Measurements from ENCODE around the gene GPR132. TPM values are rescaled to one million over a fixed set of nuclear protein-coding genes. Genes with fewer than 3 reads are reported as not detected.

GPR132 gene
- total and polyA plus RNA-seq, 4 donors = 2.3 to 19.5 (median 5.7) TPM

- no peak overlapping the region for H3K27ac ChIP-seq (ENCODE audit: low read depth in 1 of 2, low read length in 1 of 2)
- no peak for TF ChIP-seq CTCF (IDR thresholded peaks at IDR 0.05; ENCODE audit: control extremely low read depth, extremely low read depth)
- no peaks in the 10 kb centered on the region for H3K27me3 ChIP-seq (ENCODE audit: control insufficient read depth in 3 of 3, insufficient read depth in 3 of 3, low read length in 2 of 3)
- H3K9me3 ChIP-seq (ENCODE audit: control insufficient read depth in 4 of 4, insufficient read depth in 3 of 4, low read length in 3 of 4) = no peaks in the 10 kb centered on the region
- WGBS, 2 donors = 93 to 94% methylated on average over 18 of the region's 18 CpGs
- ATAC-seq (ENCODE audit: insufficient read depth, low FRiP score) (no peak), DNase-seq (no peak)
- no peak overlapping the region for H3K9ac ChIP-seq (ENCODE audit: insufficient read depth in 1 of 2, low read length in 2 of 2)
- no peaks in the 10 kb centered on the region for H3K36me3 ChIP-seq (ENCODE audit: control insufficient read depth in 4 of 4, insufficient read depth in 4 of 4, low read length in 4 of 4)
- peaks cover 0 to 22% (median 0%) of the 10 kb centered on the region in 5 donors for H3K4me1 ChIP-seq (ENCODE audit: control insufficient read depth in 5 of 5, insufficient read depth in 5 of 5, low read length in 5 of 5)
- H3K4me3 ChIP-seq = no peak overlapping the region
Measured at GRCh38 chr14:105073720-105074600, 8.7 kb upstream of the GPR132 start.

- no peaks in the 10 kb centered on the region for H3K36me3 ChIP-seq (ENCODE audit: control insufficient read depth in 4 of 4, insufficient read depth in 4 of 4, low read length in 4 of 4)
- no peak for DNase-seq
- no peaks in the 10 kb centered on the region for H3K27me3 ChIP-seq (ENCODE audit: control insufficient read depth in 3 of 3, insufficient read depth in 3 of 3, low read length in 2 of 3)
- peaks cover 0 to 22% (median 0%) of the 10 kb centered on the region in 5 donors for H3K4me1 ChIP-seq (ENCODE audit: control insufficient read depth in 5 of 5, insufficient read depth in 5 of 5, low read length in 5 of 5)
- H3K4me3 ChIP-seq = no peak overlapping the region
- ATAC-seq (ENCODE audit: insufficient read depth, low FRiP score) = no peak
- WGBS, 2 donors = 89 to 92% methylated on average over 18 of the region's 18 CpGs
- H3K9me3 ChIP-seq (ENCODE audit: control insufficient read depth in 4 of 4, insufficient read depth in 3 of 4, low read length in 3 of 4) = no peaks in the 10 kb centered on the region
- no peak overlapping the region for H3K27ac ChIP-seq (ENCODE audit: low read depth in 1 of 2, low read length in 1 of 2)
- no peak for TF ChIP-seq CTCF (IDR thresholded peaks at IDR 0.05; ENCODE audit: control extremely low read depth, extremely low read depth)
- no peak overlapping the region for H3K9ac ChIP-seq (ENCODE audit: insufficient read depth in 1 of 2, low read length in 2 of 2)
Measured at GRCh38 chr14:105072892-105073719, 7.9 kb upstream of the GPR132 start.

- no peak for DNase-seq
- Histone ChIP-seq H3K4me1 (ENCODE audit: control insufficient read depth in 5 of 5, insufficient read depth in 5 of 5, low read length in 5 of 5) (peaks cover 0 to 22% (median 0%) of the 10 kb centered on the region in 5 donors), H3K9me3 (ENCODE audit: control insufficient read depth in 4 of 4, insufficient read depth in 3 of 4, low read length in 3 of 4) (no peaks in the 10 kb centered on the region), H3K9ac (ENCODE audit: insufficient read depth in 1 of 2, low read length in 2 of 2) (no peak overlapping the region), H3K36me3 (ENCODE audit: control insufficient read depth in 4 of 4, insufficient read depth in 4 of 4, low read length in 4 of 4) (no peaks in the 10 kb centered on the region), H3K27ac (ENCODE audit: low read depth in 1 of 2, low read length in 1 of 2) (no peak overlapping the region), H3K4me3 (no peak overlapping the region), H3K27me3 (ENCODE audit: control insufficient read depth in 3 of 3, insufficient read depth in 3 of 3, low read length in 2 of 3) (no peaks in the 10 kb centered on the region)
- WGBS, 2 donors = 79 to 87% methylated on average over 11 of the region's 11 CpGs
- TF ChIP-seq CTCF (IDR thresholded peaks at IDR 0.05; ENCODE audit: control extremely low read depth, extremely low read depth) = no peak
- ATAC-seq (ENCODE audit: insufficient read depth, low FRiP score) = no peak
Measured at GRCh38 chr14:105072381-105072861, 7.2 kb upstream of the GPR132 start.

Measured in lung (tissue), 12 donors.